ENCODE measurements around the gene ZNF487. TPM values are rescaled to one million over a fixed set of nuclear protein-coding genes. Genes with fewer than 3 reads are reported as not detected.

ZNF487 gene
- polyA plus RNA-seq, 1 experiment: 4.4 TPM

DNA sequence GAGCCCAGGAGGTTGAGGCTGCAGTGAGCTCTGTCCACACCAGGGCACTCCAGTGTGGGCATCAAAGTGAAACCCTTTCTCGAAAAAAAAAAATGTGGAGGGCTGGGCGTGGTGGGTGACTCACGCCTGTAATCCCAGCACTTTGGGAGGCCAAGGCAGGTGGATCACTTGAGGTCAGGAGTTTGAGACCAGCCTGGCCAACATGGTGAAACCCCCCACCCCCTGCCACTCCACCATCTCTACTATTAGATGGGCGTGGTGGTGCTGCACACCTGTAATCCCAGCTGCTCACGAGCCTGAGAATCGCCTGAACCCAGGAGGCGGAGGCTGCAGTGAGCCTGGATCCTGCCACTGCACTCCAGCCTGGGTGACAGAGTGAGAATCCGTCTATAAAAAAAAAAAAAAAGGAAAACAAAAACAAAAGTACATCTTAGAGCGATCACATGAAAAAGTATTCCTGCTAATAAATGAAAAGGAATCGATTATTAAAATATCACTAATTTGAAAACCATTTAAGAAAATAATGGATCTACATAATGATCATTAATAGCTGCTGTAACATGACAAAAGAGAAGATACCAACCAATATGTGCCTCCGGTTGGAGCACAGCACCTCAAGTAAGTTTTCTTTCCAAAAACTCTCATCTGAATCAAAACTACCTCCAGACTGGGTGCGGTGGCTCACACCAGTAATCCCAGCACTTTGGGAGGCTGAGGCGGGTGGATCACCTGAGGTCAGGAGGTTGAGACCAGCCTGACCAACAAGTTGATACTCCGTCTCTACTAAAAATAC is 32.8 kb upstream of the ZNF487 start:
- POLR2A ChIA-PET: interaction anchor here (0.6 to 0.7 kb wide), 2 partner anchors 8 to 33 kb away, joined by 3 to 4 read pairs; partner anchors contain the start of gene ZNF487
- H3K27ac ChIP-seq (ENCODE audit: low read depth, low read length): no peak overlapping the region

DNA sequence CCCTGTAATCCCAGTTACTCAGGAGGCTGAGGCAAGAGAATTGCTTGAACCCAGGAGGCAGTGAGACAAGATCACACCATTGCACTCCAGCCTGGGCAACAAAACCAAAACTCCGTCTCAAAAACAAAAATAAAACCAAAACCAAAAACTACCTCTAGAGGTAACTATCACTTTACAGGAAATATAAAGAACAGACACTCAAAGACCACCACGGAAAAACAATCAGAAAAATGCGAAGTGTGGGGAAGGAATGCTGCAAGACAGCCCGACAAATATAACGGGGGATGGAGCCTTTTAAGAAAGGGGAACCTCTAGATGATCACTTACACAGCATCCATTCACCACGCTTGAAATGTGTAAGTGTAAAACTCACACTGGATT is 32.2 kb upstream of the ZNF487 start:
- Histone ChIP-seq H3K27me3 (ENCODE audit: control insufficient read depth, insufficient read depth, low read length) (no peaks in the 10 kb centered on the region), H3K27ac (ENCODE audit: low read depth, low read length) (no peak overlapping the region), H3K4me3 (ENCODE audit: low read depth, low read length) (no peak overlapping the region), H3K9me3 (ENCODE audit: control insufficient read depth, insufficient read depth, low read length) (no peaks in the 10 kb centered on the region; the same call in 1 of the 2 replicates)
- TF ChIP-seq, protein P1, sequence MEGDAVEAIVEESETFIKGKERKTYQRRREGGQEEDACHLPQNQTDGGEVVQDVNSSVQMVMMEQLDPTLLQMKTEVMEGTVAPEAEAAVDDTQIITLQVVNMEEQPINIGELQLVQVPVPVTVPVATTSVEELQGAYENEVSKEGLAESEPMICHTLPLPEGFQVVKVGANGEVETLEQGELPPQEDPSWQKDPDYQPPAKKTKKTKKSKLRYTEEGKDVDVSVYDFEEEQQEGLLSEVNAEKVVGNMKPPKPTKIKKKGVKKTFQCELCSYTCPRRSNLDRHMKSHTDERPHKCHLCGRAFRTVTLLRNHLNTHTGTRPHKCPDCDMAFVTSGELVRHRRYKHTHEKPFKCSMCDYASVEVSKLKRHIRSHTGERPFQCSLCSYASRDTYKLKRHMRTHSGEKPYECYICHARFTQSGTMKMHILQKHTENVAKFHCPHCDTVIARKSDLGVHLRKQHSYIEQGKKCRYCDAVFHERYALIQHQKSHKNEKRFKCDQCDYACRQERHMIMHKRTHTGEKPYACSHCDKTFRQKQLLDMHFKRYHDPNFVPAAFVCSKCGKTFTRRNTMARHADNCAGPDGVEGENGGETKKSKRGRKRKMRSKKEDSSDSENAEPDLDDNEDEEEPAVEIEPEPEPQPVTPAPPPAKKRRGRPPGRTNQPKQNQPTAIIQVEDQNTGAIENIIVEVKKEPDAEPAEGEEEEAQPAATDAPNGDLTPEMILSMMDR (IDR thresholded peaks at IDR 0.05; ENCODE audit: low read depth, low read length): no peak
- CTCF ChIA-PET: no interaction called here
- DNase-seq (ENCODE audit: low read depth, low spot score): no peak
- POLR2A ChIA-PET: interaction anchor here (0.7 kb wide), 1 partner anchor 32 kb away, joined by 4 read pairs; the partner anchor contains the start of gene ZNF487

More for the DNA sequence above, 32.8 kb upstream of the ZNF487 start:
- Histone ChIP-seq H3K4me3 (ENCODE audit: low read depth, low read length) (no peak overlapping the region), H3K27me3 (ENCODE audit: control insufficient read depth, insufficient read depth, low read length) (no peaks in the 10 kb centered on the region), H3K9me3 (ENCODE audit: control insufficient read depth, insufficient read depth, low read length) (no peaks in the 10 kb centered on the region; the same call in 1 of the 2 replicates)
- TF ChIP-seq, protein P1 (IDR thresholded peaks at IDR 0.05; ENCODE audit: low read depth, low read length): no peak
- no peak for DNase-seq (ENCODE audit: low read depth, low spot score)
- CTCF ChIA-PET: no interaction called here

DNA sequence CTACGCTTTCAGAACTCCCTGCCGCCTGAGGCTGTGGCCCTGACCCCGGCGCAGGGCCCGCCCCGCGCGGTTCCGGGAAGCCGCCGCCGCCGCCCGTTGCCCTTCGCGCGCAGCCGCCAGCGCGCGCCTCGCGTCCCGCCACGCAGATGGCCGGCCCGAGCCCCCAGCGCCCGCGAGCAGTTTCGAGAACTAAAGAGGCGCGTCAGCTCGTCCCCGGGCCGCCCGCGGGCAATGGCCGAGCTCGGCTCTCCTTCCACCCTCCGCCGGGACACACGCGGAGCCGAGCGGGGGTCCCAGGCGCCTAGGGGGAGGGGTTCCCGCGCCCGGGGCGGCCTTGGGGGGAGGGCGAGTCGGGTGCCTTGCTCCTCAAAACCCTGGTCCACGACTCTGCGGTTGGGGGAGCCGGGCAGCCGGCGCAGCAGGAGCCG is 29.7 kb upstream of the ZNF487 start:
- TF ChIP-seq, protein P1 (IDR thresholded peaks at IDR 0.05; ENCODE audit: low read depth, low read length): no peak
- H3K9me3 ChIP-seq (ENCODE audit: control insufficient read depth, insufficient read depth, low read length): no peaks in the 10 kb centered on the region; the same call in 1 of the 2 replicates
- peak overlapping the region; percentile 96 for H3K27ac ChIP-seq (ENCODE audit: low read depth, low read length)
- CTCF ChIA-PET: interaction anchor here (0.6 to 1.1 kb wide), 3 partner anchors 11 to 47 kb away, joined by 3 read pairs; no protein-coding TSS in a partner anchor
- no peaks in the 10 kb centered on the region for H3K27me3 ChIP-seq (ENCODE audit: control insufficient read depth, insufficient read depth, low read length)
- POLR2A ChIA-PET: interaction anchor here (0.7 to 1.9 kb wide), 7 partner anchors 9 to 1462 kb away, joined by 3 to 21 read pairs (median 4); partner anchors contain the start of gene ZNF487
- peak overlapping the region; percentile 85 for H3K4me3 ChIP-seq (ENCODE audit: low read depth, low read length)
- no peak for DNase-seq (ENCODE audit: low read depth, low spot score)

- DNase-seq (ENCODE audit: low read depth, low spot score): no peak
- no peaks in the 10 kb centered on the region for H3K27me3 ChIP-seq (ENCODE audit: control insufficient read depth, insufficient read depth, low read length)
- ChIA-PET CTCF (interaction anchor here (0.6 to 1.1 kb wide), 5 partner anchors 12 to 198 kb away, joined by 3 to 5 read pairs (median 3); partner anchors contain the start of gene ZNF485), POLR2A (interaction anchor here (0.7 to 1.9 kb wide), 7 partner anchors 10 to 1462 kb away, joined by 3 to 21 read pairs (median 4); partner anchors contain the start of gene ZNF487)
- no peaks in the 10 kb centered on the region; the same call in 1 of the 2 replicates for H3K9me3 ChIP-seq (ENCODE audit: control insufficient read depth, insufficient read depth, low read length)
- TF ChIP-seq, protein P1 (IDR thresholded peaks at IDR 0.05; ENCODE audit: low read depth, low read length): peak; percentile 57
- H3K27ac ChIP-seq (ENCODE audit: low read depth, low read length): peak overlapping the region; percentile 96
- peak overlapping the region; percentile 85 for H3K4me3 ChIP-seq (ENCODE audit: low read depth, low read length)
These were observed 29.2 kb upstream of the ZNF487 start for GRCh38 chr10:43407576-43408330.
